Liver (tissue), 9 donors: ENCODE results near the gene FGF11. TPM values are rescaled to one million over a fixed set of nuclear protein-coding genes. Genes with fewer than 3 reads are reported as not detected.

ENCODE experiments used
- DNase-seq: peaks from one replicate; pipeline ENCODE4 v3.0.0-alpha.2; 2017; ENCODE audit warnings: low spot score
- H3K27ac ChIP-seq, 2 donors: one replicate each; pipeline ENCODE4 v1.7.0; 2013; ENCODE audit warnings: inconsistent platforms in 2 of 2, low read length in 2 of 2, control low read depth in 1 of 2, low read depth in 1 of 2, mild to moderate bottlenecking in 1 of 2
- H3K27me3 ChIP-seq, 4 donors: one replicate each; pipeline versions ENCODE4 v1.6.1 to v1.7.0; 2013; ENCODE audit warnings: low read length in 3 of 4, inconsistent platforms in 1 of 4, mild to moderate bottlenecking in 1 of 4, moderate library complexity in 1 of 4; ENCODE audit not compliant: control insufficient read depth in 4 of 4, insufficient read depth in 4 of 4
- H3K36me3 ChIP-seq, 4 donors: one replicate each; pipeline versions ENCODE4 v1.6.1 to v1.7.0; 2013; ENCODE audit warnings: low read length in 3 of 4, mild to moderate bottlenecking in 3 of 4, low read depth in 1 of 4, moderate library complexity in 1 of 4; ENCODE audit not compliant: control insufficient read depth in 4 of 4, insufficient read depth in 3 of 4
- H3K4me1 ChIP-seq, 4 donors: one replicate each; pipeline versions ENCODE4 v1.6.1 to v1.7.0; 2013; ENCODE audit warnings: low read length in 3 of 4, mild to moderate bottlenecking in 3 of 4, moderate library complexity in 1 of 4; ENCODE audit not compliant: control insufficient read depth in 4 of 4, insufficient read depth in 4 of 4
- H3K4me3 ChIP-seq, 3 donors: one replicate each; pipeline versions ENCODE4 v1.6.1 to v1.7.0; 2013; ENCODE audit warnings: low read length in 3 of 3, control low read depth in 1 of 3, low read depth in 1 of 3, mild to moderate bottlenecking in 1 of 3
- H3K9ac ChIP-seq, 2 donors: one replicate each; pipeline ENCODE4 v1.7.0; 2013; ENCODE audit warnings: low read length in 2 of 2, mild to moderate bottlenecking in 2 of 2, moderate library complexity in 2 of 2, control low read depth in 1 of 2, low read depth in 1 of 2
- H3K9me3 ChIP-seq, 4 donors: one replicate each; pipeline versions ENCODE4 v1.6.1 to v1.7.0; 2013; ENCODE audit warnings: low read length in 3 of 4; ENCODE audit not compliant: control insufficient read depth in 4 of 4
- EGR1 ChIP-seq, 2 donors: IDR thresholded peaks; 2 replicates each; pipeline ENCODE4 v1.6.1; 2016 to 2018; ENCODE audit warnings: antibody characterized with exemption in 2 of 2, low read depth in 2 of 2
- FOXA1 ChIP-seq: IDR thresholded peaks from 2 replicates; pipeline ENCODE4 v1.6.1; 2016; ENCODE audit warnings: antibody characterized with exemption
- FOXA2 ChIP-seq: IDR thresholded peaks from 2 replicates; pipeline ENCODE4 v1.6.1; 2016; ENCODE audit warnings: antibody characterized with exemption
- GABPA ChIP-seq, 2 donors: IDR thresholded peaks in 1 of 2; conservative IDR thresholded peaks in 1 of 2; 2 replicates each; pipeline ENCODE4 v1.6.1; 2016; ENCODE audit warnings: antibody characterized with exemption in 2 of 2, mild to moderate bottlenecking in 1 of 2, moderate library complexity in 1 of 2
- HNF4G ChIP-seq: IDR thresholded peaks from 2 replicates; pipeline ENCODE4 v1.6.1; 2016; ENCODE audit warnings: antibody characterized with exemption
- JUND ChIP-seq, 2 donors: IDR thresholded peaks; 2 replicates each; pipeline ENCODE4 v1.6.1; 2016; ENCODE audit warnings: antibody characterized with exemption in 2 of 2
- NR2F2 ChIP-seq: IDR thresholded peaks from 2 replicates; pipeline ENCODE4 v1.6.1; 2016; ENCODE audit warnings: antibody characterized with exemption
- RAD21 ChIP-seq, 2 donors: IDR thresholded peaks; 2 replicates each; pipeline ENCODE4 v1.6.1; 2016; ENCODE audit warnings: antibody characterized with exemption in 2 of 2, mild to moderate bottlenecking in 2 of 2
- RXRA ChIP-seq, 2 donors: IDR thresholded peaks; 2 replicates each; pipeline ENCODE4 v1.6.1; 2017 to 2018; ENCODE audit warnings: antibody characterized with exemption in 2 of 2, mild to moderate bottlenecking in 1 of 2
- SP1 ChIP-seq: IDR thresholded peaks from 2 replicates; pipeline ENCODE4 v1.6.1; 2018; ENCODE audit warnings: antibody characterized with exemption, mild to moderate bottlenecking
- YY1 ChIP-seq: IDR thresholded peaks from 2 replicates; pipeline ENCODE4 v1.6.1; 2016; ENCODE audit warnings: antibody characterized with exemption, mild to moderate bottlenecking
- WGBS: extraction: QIAGEN DNeasy Blood & Tissue Kit; methylation state at CpG from one replicate; pipeline ENCODE4 v1.1.7; 2013; 5-methylcytosine and 5-hydroxymethylcytosine counted together
- polyA plus RNA-seq, 2 donors: library from polyadenylated mRNA; stranded (reverse) in 1 of 2; unstranded in 1 of 2; fragments of 200-250 nt in 1 of 2; fragments of >200 nt in 1 of 2; fragmentation: Nextera tagmentation in 1 of 2; extraction: Ambion mirVana in 1 of 2; gene quantifications; one replicate each; pipeline versions ENCODE4 v1.2.1 to v1.2.3, GENCODE V29; 2013 to 2015
- total RNA-seq, 2 donors: library from RNA; depleted of rRNA; stranded (reverse); fragments of >200 nt; gene quantifications; one replicate each; pipeline ENCODE4 v1.2.3, GENCODE V29; 2014
- TF ChIP-seq, protein P1 (sequence below): IDR thresholded peaks from 2 replicates; pipeline ENCODE4 v1.6.1; 2016; ENCODE audit warnings: antibody characterized with exemption
- TF ChIP-seq, protein P2 (sequence below): fragments of 150-350 bp; IDR thresholded peaks from 2 replicates; pipeline ENCODE4 v1.5.1; 2017; ENCODE audit warnings: improper control_type of control experiment, low read depth, low read length; ENCODE audit not compliant: missing input control
- TF ChIP-seq, protein P3 (sequence below): IDR thresholded peaks from 2 replicates; pipeline ENCODE4 v1.6.1; 2016; ENCODE audit warnings: antibody characterized with exemption, mild to moderate bottlenecking
- TF ChIP-seq, protein P4 (sequence below): IDR thresholded peaks from 2 replicates; pipeline ENCODE4 v1.6.1; 2016; ENCODE audit warnings: antibody characterized with exemption
- TF ChIP-seq, protein P5 (sequence below): IDR thresholded peaks from 2 replicates; pipeline ENCODE4 v1.6.1; 2016; ENCODE audit warnings: antibody characterized with exemption
- donor health status: healthy.
- donor health status: healthy.
- donor health status: healthy.
- donor health status: healthy.
- donor health status: healthy.

The FGF11 gene
- total and polyA plus RNA-seq, 4 donors, result 0.17 to 0.25 (median 0.20) TPM

DNA sequence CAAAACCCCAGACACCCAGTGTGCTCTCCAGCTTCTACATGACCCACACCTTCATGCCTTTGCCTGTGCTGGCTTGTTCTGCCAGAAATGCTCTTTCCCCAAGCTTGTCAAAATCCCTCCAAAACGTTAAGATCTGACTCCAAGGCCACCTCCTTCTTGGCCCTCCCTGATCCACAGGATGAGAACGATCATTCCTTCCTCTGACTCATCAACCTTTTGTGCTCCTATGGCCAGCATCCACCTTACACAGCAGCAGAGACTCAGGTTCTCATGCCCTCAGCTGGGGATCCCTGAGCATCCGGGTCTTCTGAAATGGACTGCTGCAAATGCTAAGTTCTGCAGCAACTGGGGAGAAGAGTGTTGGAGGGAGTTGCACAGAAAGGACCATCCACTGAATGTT is 37.2 kb downstream of the FGF11 start:
- no peak overlapping the region for H3K9ac ChIP-seq
- DNase-seq, result no peak
- WGBS, result 54% methylated on average over 3 of the region's 3 CpGs
- H3K9me3 ChIP-seq, result no peaks in the 10 kb centered on the region
- no peak overlapping the region for H3K4me3 ChIP-seq
- H3K27me3 ChIP-seq, result no peaks in the 10 kb centered on the region
- peaks cover 13 to 53% (median 37%) of the 10 kb centered on the region in 4 donors for H3K4me1 ChIP-seq
- TF ChIP-seq EGR1 (IDR thresholded peaks at IDR 0.05; ENCODE audit: low read depth in 2 of 2), result no peak
- TF ChIP-seq HNF4G, result no peak
- TF ChIP-seq SP1, result no peak
- TF ChIP-seq, protein P1, sequence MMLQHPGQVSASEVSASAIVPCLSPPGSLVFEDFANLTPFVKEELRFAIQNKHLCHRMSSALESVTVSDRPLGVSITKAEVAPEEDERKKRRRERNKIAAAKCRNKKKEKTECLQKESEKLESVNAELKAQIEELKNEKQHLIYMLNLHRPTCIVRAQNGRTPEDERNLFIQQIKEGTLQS, result no peak
- TF ChIP-seq, protein P2, sequence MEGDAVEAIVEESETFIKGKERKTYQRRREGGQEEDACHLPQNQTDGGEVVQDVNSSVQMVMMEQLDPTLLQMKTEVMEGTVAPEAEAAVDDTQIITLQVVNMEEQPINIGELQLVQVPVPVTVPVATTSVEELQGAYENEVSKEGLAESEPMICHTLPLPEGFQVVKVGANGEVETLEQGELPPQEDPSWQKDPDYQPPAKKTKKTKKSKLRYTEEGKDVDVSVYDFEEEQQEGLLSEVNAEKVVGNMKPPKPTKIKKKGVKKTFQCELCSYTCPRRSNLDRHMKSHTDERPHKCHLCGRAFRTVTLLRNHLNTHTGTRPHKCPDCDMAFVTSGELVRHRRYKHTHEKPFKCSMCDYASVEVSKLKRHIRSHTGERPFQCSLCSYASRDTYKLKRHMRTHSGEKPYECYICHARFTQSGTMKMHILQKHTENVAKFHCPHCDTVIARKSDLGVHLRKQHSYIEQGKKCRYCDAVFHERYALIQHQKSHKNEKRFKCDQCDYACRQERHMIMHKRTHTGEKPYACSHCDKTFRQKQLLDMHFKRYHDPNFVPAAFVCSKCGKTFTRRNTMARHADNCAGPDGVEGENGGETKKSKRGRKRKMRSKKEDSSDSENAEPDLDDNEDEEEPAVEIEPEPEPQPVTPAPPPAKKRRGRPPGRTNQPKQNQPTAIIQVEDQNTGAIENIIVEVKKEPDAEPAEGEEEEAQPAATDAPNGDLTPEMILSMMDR, result no peak
- TF ChIP-seq FOXA1, result no peak
- no peak for TF ChIP-seq YY1
- TF ChIP-seq RXRA (IDR thresholded peaks at IDR 0.05), result no peak
- H3K36me3 ChIP-seq, result no peaks in the 10 kb centered on the region
- H3K27ac ChIP-seq, result no peak overlapping the region

DNA sequence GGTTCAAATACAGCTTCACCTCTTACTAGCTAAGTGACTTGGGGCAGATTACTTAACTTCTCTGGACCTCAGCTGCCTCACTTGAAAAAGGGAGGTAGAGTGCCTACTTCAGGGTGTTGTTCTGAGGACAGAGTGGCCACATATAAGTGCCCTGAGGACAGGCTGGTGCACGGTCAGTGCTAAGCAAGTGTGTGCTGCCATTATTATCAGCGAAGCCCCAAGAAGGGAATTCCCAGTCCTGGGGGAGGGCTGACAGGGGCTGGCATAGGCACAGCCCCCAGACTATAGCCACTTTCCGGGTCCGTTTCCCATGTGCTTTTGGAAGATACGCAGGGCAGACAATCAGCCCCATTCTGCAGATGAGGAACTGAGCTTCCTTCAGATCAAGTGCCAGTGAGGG is 37.6 kb downstream of the FGF11 start:
- Histone ChIP-seq H3K9me3 (no peaks in the 10 kb centered on the region), H3K9ac (no peak overlapping the region), H3K4me1 (peaks cover 13 to 53% (median 37%) of the 10 kb centered on the region in 4 donors), H3K4me3 (no peak overlapping the region), H3K27me3 (no peaks in the 10 kb centered on the region), H3K27ac (peak overlapping the region; percentile 96 to 97), H3K36me3 (no peaks in the 10 kb centered on the region)
- 93% methylated on average over 5 of the region's 5 CpGs for WGBS
- no peak for DNase-seq
- TF ChIP-seq RAD21 (IDR thresholded peaks at IDR 0.05) (no peak), NR2F2 (no peak), RXRA (IDR thresholded peaks at IDR 0.05) (no peak), FOXA2 (no peak), JUND (IDR thresholded peaks at IDR 0.05) (no peak), EGR1 (IDR thresholded peaks at IDR 0.05; ENCODE audit: low read depth in 2 of 2) (no peak), GABPA (IDR thresholded peaks at IDR 0.05 in 1 of 2, conservative IDR thresholded peaks at IDR 0.05 in 1 of 2) (no peak), FOXA1 (no peak), SP1 (no peak), YY1 (no peak), HNF4G (no peak)
- TF ChIP-seq, protein P3, sequence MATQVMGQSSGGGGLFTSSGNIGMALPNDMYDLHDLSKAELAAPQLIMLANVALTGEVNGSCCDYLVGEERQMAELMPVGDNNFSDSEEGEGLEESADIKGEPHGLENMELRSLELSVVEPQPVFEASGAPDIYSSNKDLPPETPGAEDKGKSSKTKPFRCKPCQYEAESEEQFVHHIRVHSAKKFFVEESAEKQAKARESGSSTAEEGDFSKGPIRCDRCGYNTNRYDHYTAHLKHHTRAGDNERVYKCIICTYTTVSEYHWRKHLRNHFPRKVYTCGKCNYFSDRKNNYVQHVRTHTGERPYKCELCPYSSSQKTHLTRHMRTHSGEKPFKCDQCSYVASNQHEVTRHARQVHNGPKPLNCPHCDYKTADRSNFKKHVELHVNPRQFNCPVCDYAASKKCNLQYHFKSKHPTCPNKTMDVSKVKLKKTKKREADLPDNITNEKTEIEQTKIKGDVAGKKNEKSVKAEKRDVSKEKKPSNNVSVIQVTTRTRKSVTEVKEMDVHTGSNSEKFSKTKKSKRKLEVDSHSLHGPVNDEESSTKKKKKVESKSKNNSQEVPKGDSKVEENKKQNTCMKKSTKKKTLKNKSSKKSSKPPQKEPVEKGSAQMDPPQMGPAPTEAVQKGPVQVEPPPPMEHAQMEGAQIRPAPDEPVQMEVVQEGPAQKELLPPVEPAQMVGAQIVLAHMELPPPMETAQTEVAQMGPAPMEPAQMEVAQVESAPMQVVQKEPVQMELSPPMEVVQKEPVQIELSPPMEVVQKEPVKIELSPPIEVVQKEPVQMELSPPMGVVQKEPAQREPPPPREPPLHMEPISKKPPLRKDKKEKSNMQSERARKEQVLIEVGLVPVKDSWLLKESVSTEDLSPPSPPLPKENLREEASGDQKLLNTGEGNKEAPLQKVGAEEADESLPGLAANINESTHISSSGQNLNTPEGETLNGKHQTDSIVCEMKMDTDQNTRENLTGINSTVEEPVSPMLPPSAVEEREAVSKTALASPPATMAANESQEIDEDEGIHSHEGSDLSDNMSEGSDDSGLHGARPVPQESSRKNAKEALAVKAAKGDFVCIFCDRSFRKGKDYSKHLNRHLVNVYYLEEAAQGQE, result no peak
- TF ChIP-seq, protein P1, result no peak
- TF ChIP-seq, protein P4, sequence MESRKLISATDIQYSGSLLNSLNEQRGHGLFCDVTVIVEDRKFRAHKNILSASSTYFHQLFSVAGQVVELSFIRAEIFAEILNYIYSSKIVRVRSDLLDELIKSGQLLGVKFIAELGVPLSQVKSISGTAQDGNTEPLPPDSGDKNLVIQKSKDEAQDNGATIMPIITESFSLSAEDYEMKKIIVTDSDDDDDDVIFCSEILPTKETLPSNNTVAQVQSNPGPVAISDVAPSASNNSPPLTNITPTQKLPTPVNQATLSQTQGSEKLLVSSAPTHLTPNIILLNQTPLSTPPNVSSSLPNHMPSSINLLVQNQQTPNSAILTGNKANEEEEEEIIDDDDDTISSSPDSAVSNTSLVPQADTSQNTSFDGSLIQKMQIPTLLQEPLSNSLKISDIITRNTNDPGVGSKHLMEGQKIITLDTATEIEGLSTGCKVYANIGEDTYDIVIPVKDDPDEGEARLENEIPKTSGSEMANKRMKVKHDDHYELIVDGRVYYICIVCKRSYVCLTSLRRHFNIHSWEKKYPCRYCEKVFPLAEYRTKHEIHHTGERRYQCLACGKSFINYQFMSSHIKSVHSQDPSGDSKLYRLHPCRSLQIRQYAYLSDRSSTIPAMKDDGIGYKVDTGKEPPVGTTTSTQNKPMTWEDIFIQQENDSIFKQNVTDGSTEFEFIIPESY, result no peak
- TF ChIP-seq, protein P5, sequence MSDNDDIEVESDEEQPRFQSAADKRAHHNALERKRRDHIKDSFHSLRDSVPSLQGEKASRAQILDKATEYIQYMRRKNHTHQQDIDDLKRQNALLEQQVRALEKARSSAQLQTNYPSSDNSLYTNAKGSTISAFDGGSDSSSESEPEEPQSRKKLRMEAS, result no peak
- TF ChIP-seq, protein P2, result no peak
